Common myeloid progenitor, CD34-positive (primary cell): ENCODE results near the gene ZNF483.
A peak's percentile ranks its signal among the peaks of the same experiment; 100 is the strongest.

Experiments
- CTCF ChIA-PET: fragments of 350-600 bp; sonication (Branson Sonifier 250); formaldehyde crosslinking; loops from one replicate; lab custom pipeline; 2021; ENCODE audit warnings: antibody characterized with exemption; lab: Charles Lee
- POLR2A ChIA-PET: fragments of 350-600 bp; sonication (Branson Sonifier 250); formaldehyde crosslinking; loops from one replicate; lab custom pipeline; 2021; ENCODE audit warnings: antibody characterized with exemption; lab: Charles Lee
- DNase-seq, 3 donors: peaks; one replicate each; pipeline versions ENCODE4 v3.0.0 to v3.0.0-alpha.2; 2013
- H3K27ac ChIP-seq, 2 experiments: 1 replicate in 1 of 2; 2 replicates in 1 of 2; pipeline ENCODE4 v1.7.0; 2013; ENCODE audit warnings: inconsistent platforms in 2 of 2, low read length in 2 of 2, mild to moderate bottlenecking in 2 of 2, low read depth in 1 of 2, moderate library complexity in 1 of 2; ENCODE audit not compliant: severe bottlenecking in 2 of 2, insufficient read depth in 1 of 2, poor library complexity in 1 of 2
- H3K27me3 ChIP-seq, 5 experiments: replicated peaks in 2 of 5; 1 replicate in 3 of 5; 2 replicates in 2 of 5; pipeline versions ENCODE4 v1.6.1 to v1.7.0; 2013; ENCODE audit warnings: low read length in 4 of 5, mild to moderate bottlenecking in 2 of 5, moderate library complexity in 2 of 5, inconsistent platforms in 1 of 5; ENCODE audit not compliant: insufficient read depth in 5 of 5, control insufficient read depth in 4 of 5
- H3K36me3 ChIP-seq, 4 experiments: 1 replicate in 2 of 4; 2 replicates in 2 of 4; pipeline versions ENCODE4 v1.6.1 to v1.7.0; 2013; ENCODE audit warnings: low read length in 3 of 4, control low read depth in 1 of 4, mild to moderate bottlenecking in 1 of 4; ENCODE audit not compliant: control insufficient read depth in 4 of 4, insufficient read depth in 4 of 4
- H3K4me1 ChIP-seq, 4 experiments: 1 replicate in 3 of 4; 2 replicates in 1 of 4; pipeline versions ENCODE4 v1.6.1 to v1.7.1; 2013; ENCODE audit warnings: low read length in 3 of 4, mild to moderate bottlenecking in 3 of 4, control low read depth in 1 of 4, inconsistent platforms in 1 of 4, moderate library complexity in 1 of 4; ENCODE audit not compliant: control insufficient read depth in 4 of 4, insufficient read depth in 4 of 4; ENCODE audit errors: control extremely low read depth in 1 of 4
- H3K4me3 ChIP-seq, 7 experiments: 1 replicate in 4 of 7; 2 replicates in 3 of 7; pipeline versions ENCODE4 v1.5.1 to v1.7.0; 2013; ENCODE audit warnings: mild to moderate bottlenecking in 7 of 7, low read length in 6 of 7, moderate library complexity in 6 of 7, inconsistent platforms in 2 of 7, low read depth in 2 of 7, control low read depth in 1 of 7; ENCODE audit not compliant: insufficient read depth in 4 of 7, control insufficient read depth in 1 of 7; ENCODE audit errors: extremely low read depth in 1 of 7
- H3K9me3 ChIP-seq, 5 experiments: 1 replicate in 4 of 5; 2 replicates in 1 of 5; pipeline versions ENCODE4 v1.6.1 to v1.7.1; 2013; ENCODE audit warnings: low read length in 4 of 5, mild to moderate bottlenecking in 2 of 5, inconsistent platforms in 1 of 5, low read depth in 1 of 5, moderate library complexity in 1 of 5; ENCODE audit not compliant: control insufficient read depth in 4 of 5, insufficient read depth in 2 of 5; ENCODE audit errors: control extremely low read depth in 1 of 5
- WGBS: methylation state at CpG from one replicate; pipeline ENCODE4 v1.1.5; 2013; ENCODE audit not compliant: insufficient coverage; 5-methylcytosine and 5-hydroxymethylcytosine counted together

Gene ZNF483

GRCh38 chr9:111599092-111599954, 74.3 kb downstream of the ZNF483 start, which contains the start of gene PTGR1:
Gene PTGR1 (minus strand): TSS chr9:111599647. CDS start chr9:111597422, 2,225 bp downstream.
- POLR2A ChIA-PET, result no interaction called here
- CTCF ChIA-PET, result interaction anchor here (0.8 to 2.6 kb wide), 8 partner anchors 8 to 142 kb away, joined by 3 to 16 read pairs (median 4); no protein-coding TSS in a partner anchor
- H3K27ac ChIP-seq, result no peak within 1 kb of the TSS
- H3K4me3 ChIP-seq, result peak within 1 kb of the TSS; percentile 41 to 77 (median 73)
- H3K9me3 ChIP-seq, result no peaks in the 10 kb centered on the region
- peak; percentile 50 to 79 (median 64) for DNase-seq
- peaks cover 0 to 23% (median 2%) of the 10 kb centered on the region in 5 experiments for H3K27me3 ChIP-seq
- H3K36me3 ChIP-seq, result no peaks in the 10 kb centered on the region
- peaks cover 2 to 20% (median 19%) of the 10 kb centered on the region in 4 experiments for H3K4me1 ChIP-seq
- 0% methylated on average over 50 of the region's 64 CpGs for WGBS

GRCh38 chr9:111599955-111600343, 75.0 kb downstream of the ZNF483 start:
- no peak for DNase-seq
- Histone ChIP-seq H3K4me1 (peaks cover 2 to 20% (median 19%) of the 10 kb centered on the region in 4 experiments), H3K27ac (no peak overlapping the region), H3K4me3 (peak overlapping the region in 6 of 7 experiments; percentile 63 to 77 (median 74)), H3K36me3 (no peaks in the 10 kb centered on the region), H3K9me3 (no peaks in the 10 kb centered on the region), H3K27me3 (peaks cover 0 to 23% (median 2%) of the 10 kb centered on the region in 5 experiments)
- POLR2A ChIA-PET, result no interaction called here
- 52% methylated on average over 17 of the region's 17 CpGs for WGBS
- CTCF ChIA-PET, result interaction anchor here (0.8 to 2.6 kb wide), 4 partner anchors 13 to 90 kb away, joined by 3 to 16 read pairs (median 4); no protein-coding TSS in a partner anchor

GRCh38 chr9:111601237-111602018, 76.4 kb downstream of the ZNF483 start:
- WGBS, result 64% methylated on average over 2 of the region's 10 CpGs
- no peaks in the 10 kb centered on the region for H3K36me3 ChIP-seq
- H3K27ac ChIP-seq, result no peak overlapping the region
- DNase-seq, result peak in 2 of 3 donors; percentile 53 to 67
- ChIA-PET POLR2A (no interaction called here), CTCF (no interaction called here)
- peaks cover 2 to 20% (median 19%) of the 10 kb centered on the region in 4 experiments for H3K4me1 ChIP-seq
- no peaks in the 10 kb centered on the region for H3K9me3 ChIP-seq
- no peak overlapping the region for H3K4me3 ChIP-seq
- peaks cover 0 to 23% (median 2%) of the 10 kb centered on the region in 5 experiments for H3K27me3 ChIP-seq

GRCh38 chr9:111603041-111603440, 78.1 kb downstream of the ZNF483 start:
- DNase-seq, result no peak
- Histone ChIP-seq H3K36me3 (no peaks in the 10 kb centered on the region), H3K27ac (no peak overlapping the region), H3K4me1 (peaks cover 2 to 18% (median 14%) of the 10 kb centered on the region in 4 experiments), H3K4me3 (no peak overlapping the region), H3K9me3 (no peaks in the 10 kb centered on the region), H3K27me3 (peaks cover 0 to 23% (median 2%) of the 10 kb centered on the region in 5 experiments)
- CTCF ChIA-PET, result no interaction called here
- POLR2A ChIA-PET, result no interaction called here
- 97% methylated on average over 4 of the region's 4 CpGs for WGBS

- DNase-seq, result no peak
- no peaks in the 10 kb centered on the region for H3K36me3 ChIP-seq
- no peaks in the 10 kb centered on the region for H3K9me3 ChIP-seq
- peaks cover 0 to 18% (median 2%) of the 10 kb centered on the region in 5 experiments for H3K27me3 ChIP-seq
- H3K4me1 ChIP-seq, result peaks cover 0 to 8% (median 7%) of the 10 kb centered on the region in 4 experiments
- CTCF ChIA-PET, result interaction anchor here (1.6 kb wide), 1 partner anchor 17 kb away, joined by 7 read pairs; no protein-coding TSS in a partner anchor
- 90% methylated on average over 13 of the region's 16 CpGs for WGBS
- POLR2A ChIA-PET, result no interaction called here
- no peak overlapping the region for H3K27ac ChIP-seq
- no peak overlapping the region for H3K4me3 ChIP-seq
Measured at GRCh38 chr9:111604054-111604615, 79.2 kb downstream of the ZNF483 start.

GRCh38 chr9:111605041-111605559, 80.1 kb downstream of the ZNF483 start:
- H3K4me1 ChIP-seq, result no peaks in the 10 kb centered on the region
- DNase-seq, result no peak
- no peak overlapping the region for H3K27ac ChIP-seq
- H3K27me3 ChIP-seq, result peaks cover 0 to 11% (median 2%) of the 10 kb centered on the region in 5 experiments
- H3K9me3 ChIP-seq, result no peaks in the 10 kb centered on the region
- CTCF ChIA-PET, result interaction anchor here (0.7 to 1.6 kb wide), 2 partner anchors 16 to 22 kb away, joined by 3 to 7 read pairs; no protein-coding TSS in a partner anchor
- 100% methylated on average over 5 of the region's 9 CpGs for WGBS
- no peaks in the 10 kb centered on the region for H3K36me3 ChIP-seq
- no peak overlapping the region for H3K4me3 ChIP-seq
- POLR2A ChIA-PET, result interaction anchor here (0.5 kb wide), 1 partner anchor 1439 kb away, joined by 4 read pairs; no protein-coding TSS in a partner anchor
